CD4-positive, alpha-beta memory T cell (primary cell): Measurements from ENCODE around the gene PTGES3. TPM values are rescaled to one million over a fixed set of nuclear protein-coding genes. Genes with fewer than 3 reads are reported as not detected.

ENCODE experiments used
- CTCF ChIA-PET: fragments of 350-600 bp; sonication (Branson Sonifier 250); formaldehyde crosslinking; loops from one replicate; lab custom pipeline; 2021; ENCODE audit warnings: inconsistent platforms; ENCODE audit not compliant: partially characterized antibody; lab: Charles Lee
- POLR2A ChIA-PET: fragments of 350-600 bp; sonication (Branson Sonifier 250); formaldehyde crosslinking; loops from one replicate; lab custom pipeline; 2021; ENCODE audit not compliant: partially characterized antibody; lab: Charles Lee
- DNase-seq, 5 donors: peaks; one replicate each; pipeline versions ENCODE4 v3.0.0 to v3.0.0-alpha.2; 2020 to 2022; ENCODE audit warnings: mixed read lengths in 1 of 5
- H3K27ac ChIP-seq: one replicate; pipeline ENCODE4 v1.7.0; 2013; ENCODE audit warnings: low read depth, low read length
- H3K27me3 ChIP-seq: 2 replicates; pipeline ENCODE4 v1.7.0; 2013; ENCODE audit warnings: mild to moderate bottlenecking, low read length, moderate library complexity; ENCODE audit not compliant: insufficient read depth
- H3K36me3 ChIP-seq: 2 replicates; pipeline ENCODE4 v1.7.0; 2013; ENCODE audit warnings: mild to moderate bottlenecking, low read length, moderate library complexity; ENCODE audit not compliant: insufficient read depth
- H3K4me1 ChIP-seq: 2 replicates; pipeline ENCODE4 v1.7.0; 2013; ENCODE audit warnings: mild to moderate bottlenecking, low read length, moderate library complexity; ENCODE audit not compliant: insufficient read depth
- H3K4me3 ChIP-seq, 2 donors: one replicate each; pipeline ENCODE4 v1.7.0; 2013; ENCODE audit warnings: low read length in 2 of 2, mild to moderate bottlenecking in 1 of 2
- H3K9me3 ChIP-seq, 2 donors: one replicate each; pipeline ENCODE4 v1.7.0; 2013; ENCODE audit warnings: low read length in 2 of 2, control low read depth in 1 of 2; ENCODE audit not compliant: control insufficient read depth in 1 of 2
- H3K27ac Mint-ChIP-seq, 7 donors: one replicate each; pipeline ENCODE4 v1.8.0; 2020 to 2021; ENCODE audit warnings: mixed read lengths in 7 of 7, mild to moderate bottlenecking in 6 of 7, inconsistent platforms in 3 of 7, moderate library complexity in 3 of 7
- H3K27me3 Mint-ChIP-seq, 2 donors: one replicate each; pipeline ENCODE4 v1.8.0; 2020 to 2021; ENCODE audit warnings: mixed read lengths in 2 of 2
- H3K36me3 Mint-ChIP-seq, 2 donors: one replicate each; pipeline ENCODE4 v1.8.0; 2020 to 2021; ENCODE audit warnings: mixed read lengths in 2 of 2, inconsistent platforms in 1 of 2, mild to moderate bottlenecking in 1 of 2
- H3K4me1 Mint-ChIP-seq, 4 donors: one replicate each; pipeline ENCODE4 v1.8.0; 2020 to 2021; ENCODE audit warnings: mixed read lengths in 4 of 4, mild to moderate bottlenecking in 1 of 4
- H3K4me3 Mint-ChIP-seq, 8 donors: one replicate each; pipeline ENCODE4 v1.8.0; 2020 to 2021; ENCODE audit warnings: mixed read lengths in 8 of 8, mild to moderate bottlenecking in 7 of 8, moderate library complexity in 6 of 8, inconsistent platforms in 3 of 8
- H3K9me3 Mint-ChIP-seq, 8 donors: one replicate each; pipeline ENCODE4 v1.8.0; 2020 to 2021; ENCODE audit warnings: mixed read lengths in 8 of 8, mild to moderate bottlenecking in 5 of 8, inconsistent platforms in 3 of 8, moderate library complexity in 1 of 8
- intact Hi-C: fragments of 100-400 bp; cut with micrococcal nuclease; formaldehyde crosslinking; loops from one replicate; pipeline ENCODE4 v1.15.1; 2023
- polyA plus RNA-seq, 2 donors: library from polyadenylated mRNA; unstranded; fragments of 300-500 nt; fragmentation: Illumina TruSeq; gene quantifications; one replicate each; pipeline ENCODE4 v1.2.3, GENCODE V29; 2021
- total RNA-seq, 2 experiments: library from RNA; stranded (reverse); gene quantifications; one replicate each; pipeline ENCODE4 v1.2.3, GENCODE V29; 2021

PTGES3 gene
- total and polyA plus RNA-seq, 4 experiments from 2014 or later: 191 to 353 (median 228) TPM

DNA sequence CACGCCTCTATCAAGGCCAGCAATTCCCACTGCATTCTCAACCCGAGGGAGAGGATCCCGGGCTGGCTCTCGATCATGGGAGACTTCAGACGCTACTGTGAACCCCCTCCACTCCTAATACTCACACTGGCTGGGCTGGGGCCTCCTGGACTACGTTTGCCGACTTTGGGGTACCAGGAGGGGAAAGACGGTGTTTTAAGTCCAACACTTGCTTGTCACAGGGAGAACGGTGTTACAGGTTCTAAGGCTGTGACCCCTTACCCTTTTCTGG lies 36.6 kb upstream of the PTGES3 start:
- intact Hi-C loops: loop anchor here (2.0 kb wide), 1 partner anchor 88 kb away; no protein-coding TSS in a partner anchor
- POLR2A ChIA-PET: interaction anchor here (1.1 to 13.9 kb wide), 10 partner anchors 27 to 323 kb away, joined by 4 to 247 read pairs (median 14); partner anchors contain the start of genes ATP5F1B, BAZ2A, PRIM1 and PTGES3
- H3K36me3 Mint-ChIP-seq: peaks cover 15 to 61% of the 10 kb centered on the region in 2 donors
- no peak for DNase-seq
- CTCF ChIA-PET: interaction anchor here (1.3 kb wide), 2 partner anchors 96 to 210 kb away, joined by 4 to 6 read pairs; no protein-coding TSS in a partner anchor
- peak overlapping the region; percentile 92 to 99 (median 97) for H3K27ac Mint-ChIP-seq
- peaks cover 59% of the 10 kb centered on the region for H3K4me1 ChIP-seq
- no peaks in the 10 kb centered on the region for H3K27me3 ChIP-seq
- H3K36me3 ChIP-seq: peaks cover 34% of the 10 kb centered on the region
- H3K9me3 Mint-ChIP-seq: peaks cover 0 to 4% (median 0%) of the 10 kb centered on the region in 8 donors
- H3K27me3 Mint-ChIP-seq: no peaks in the 10 kb centered on the region
- H3K9me3 ChIP-seq: no peaks in the 10 kb centered on the region
- peaks cover 46 to 71% (median 56%) of the 10 kb centered on the region in 4 donors for H3K4me1 Mint-ChIP-seq
- peak overlapping the region; percentile 90 to 99 (median 98) for H3K4me3 Mint-ChIP-seq
- peak overlapping the region; percentile 90 for H3K27ac ChIP-seq
- H3K4me3 ChIP-seq: peak overlapping the region; percentile 90 to 100

DNA sequence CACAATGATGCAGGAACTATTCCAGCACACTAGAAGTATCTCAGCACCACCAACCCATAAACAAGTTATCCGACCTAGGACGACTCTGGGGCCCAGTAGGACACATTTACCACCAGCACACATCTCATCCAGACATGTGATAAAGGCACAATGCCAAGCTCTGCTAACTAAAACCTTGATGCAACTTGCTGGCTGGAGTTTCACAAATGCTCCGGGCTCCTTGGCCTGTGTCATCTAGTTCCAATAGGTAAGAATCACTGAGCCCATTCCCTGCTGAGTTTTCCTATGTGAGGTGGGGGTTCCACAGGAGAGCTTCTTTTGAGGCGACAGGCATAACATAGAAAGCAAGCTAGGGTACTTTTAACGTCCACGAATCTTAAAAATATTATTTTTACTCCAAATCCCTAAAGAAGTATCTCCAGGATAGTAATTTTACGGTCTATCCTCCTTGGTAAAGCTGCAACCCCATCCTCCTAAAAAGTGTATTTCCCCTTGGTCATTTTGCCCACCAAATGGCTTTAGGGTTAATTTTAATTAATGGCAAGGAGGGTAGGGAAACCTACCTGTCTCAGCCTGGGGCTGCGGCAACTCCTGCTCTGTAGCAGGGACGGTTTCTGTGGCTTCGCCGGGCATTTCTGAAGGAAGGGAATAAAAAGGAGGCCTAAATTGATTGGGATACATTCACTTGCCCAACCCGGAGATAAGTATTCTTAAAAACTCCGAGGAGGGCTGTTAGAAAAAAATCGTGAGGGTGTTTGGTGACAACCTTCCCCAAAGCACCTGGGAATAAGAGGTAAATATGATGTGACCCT lies 36.0 kb upstream of the PTGES3 start:
- no peaks in the 10 kb centered on the region for H3K27me3 Mint-ChIP-seq
- H3K9me3 ChIP-seq: no peaks in the 10 kb centered on the region
- peaks cover 51 to 77% (median 61%) of the 10 kb centered on the region in 4 donors for H3K4me1 Mint-ChIP-seq
- H3K27me3 ChIP-seq: no peaks in the 10 kb centered on the region
- DNase-seq: peak in 3 of 5 donors; percentile 10 to 52 (median 16)
- H3K36me3 ChIP-seq: peaks cover 39% of the 10 kb centered on the region
- H3K9me3 Mint-ChIP-seq: peaks cover 0 to 5% (median 0%) of the 10 kb centered on the region in 8 donors
- H3K4me3 Mint-ChIP-seq: peak overlapping the region; percentile 90 to 99 (median 98)
- peaks cover 64% of the 10 kb centered on the region for H3K4me1 ChIP-seq
- intact Hi-C loops: loop anchor here (2.0 kb wide), 1 partner anchor 87 kb away; no protein-coding TSS in a partner anchor
- peak overlapping the region; percentile 90 to 100 for H3K4me3 ChIP-seq
- CTCF ChIA-PET: no interaction called here
- H3K27ac Mint-ChIP-seq: peak overlapping the region; percentile 92 to 99 (median 97)
- peak overlapping the region; percentile 90 for H3K27ac ChIP-seq
- POLR2A ChIA-PET: interaction anchor here (1.7 to 13.9 kb wide), 5 partner anchors 15 to 88 kb away, joined by 7 to 247 read pairs (median 12); partner anchors contain the start of genes ATP5F1B, PRIM1 and PTGES3
- peaks cover 20 to 63% of the 10 kb centered on the region in 2 donors for H3K36me3 Mint-ChIP-seq

DNA sequence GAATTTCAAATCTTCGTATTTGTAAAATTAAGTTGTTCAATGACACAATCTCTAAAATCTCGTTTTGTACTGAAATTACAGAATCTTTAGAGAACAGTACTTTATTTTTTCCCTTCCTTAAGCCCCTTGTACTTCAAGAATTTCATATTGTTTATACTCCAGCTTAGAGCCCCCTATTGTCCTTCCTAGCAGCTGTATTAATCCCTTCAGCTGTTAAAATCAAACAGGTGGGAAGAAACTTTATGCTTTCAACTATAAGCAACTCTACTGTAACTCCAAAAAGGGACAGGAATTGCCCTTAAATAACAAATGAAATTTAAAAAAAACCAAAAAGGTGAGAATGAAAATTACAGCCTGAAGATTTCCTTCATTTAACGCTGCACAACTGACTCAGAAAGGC lies 35.3 kb upstream of the PTGES3 start:
- H3K9me3 Mint-ChIP-seq: peaks cover 0 to 5% (median 0%) of the 10 kb centered on the region in 8 donors
- no peaks in the 10 kb centered on the region for H3K27me3 Mint-ChIP-seq
- peak overlapping the region; percentile 90 to 99 (median 98) for H3K4me3 Mint-ChIP-seq
- H3K27ac Mint-ChIP-seq: peak overlapping the region; percentile 92 to 99 (median 97)
- Histone ChIP-seq H3K27ac (peak overlapping the region; percentile 90), H3K27me3 (no peaks in the 10 kb centered on the region), H3K9me3 (no peaks in the 10 kb centered on the region), H3K4me1 (peaks cover 71% of the 10 kb centered on the region), H3K4me3 (peak overlapping the region; percentile 90 to 100), H3K36me3 (peaks cover 45% of the 10 kb centered on the region)
- POLR2A ChIA-PET: interaction anchor here (0.8 to 13.9 kb wide), 7 partner anchors 11 to 389 kb away, joined by 3 to 247 read pairs (median 7); partner anchors contain the start of genes ATP5F1B, PRIM1 and PTGES3
- peaks cover 24 to 68% of the 10 kb centered on the region in 2 donors for H3K36me3 Mint-ChIP-seq
- peaks cover 55 to 83% (median 66%) of the 10 kb centered on the region in 4 donors for H3K4me1 Mint-ChIP-seq
- DNase-seq: no peak
- CTCF ChIA-PET: interaction anchor here (0.7 kb wide), 2 partner anchors 25 to 41 kb away, joined by 3 to 4 read pairs; no protein-coding TSS in a partner anchor
- intact Hi-C loops: no loop called here

GRCh38 chr12:56722832-56723231 lies 34.7 kb upstream of the PTGES3 start:
- CTCF ChIA-PET: interaction anchor here (0.6 to 0.7 kb wide), 3 partner anchors 25 to 41 kb away, joined by 3 to 4 read pairs (median 3); no protein-coding TSS in a partner anchor
- H3K36me3 ChIP-seq: peaks cover 45% of the 10 kb centered on the region
- no peaks in the 10 kb centered on the region for H3K9me3 ChIP-seq
- peaks cover 76% of the 10 kb centered on the region for H3K4me1 ChIP-seq
- Mint-ChIP-seq H3K27me3 (no peaks in the 10 kb centered on the region), H3K9me3 (peaks cover 0 to 5% (median 0%) of the 10 kb centered on the region in 8 donors), H3K4me1 (peaks cover 55 to 83% (median 66%) of the 10 kb centered on the region in 4 donors), H3K4me3 (peak overlapping the region; percentile 38 to 99 (median 97)), H3K36me3 (peaks cover 24 to 66% of the 10 kb centered on the region in 2 donors), H3K27ac (peak overlapping the region; percentile 13 to 99 (median 94))
- H3K27ac ChIP-seq: peak overlapping the region; percentile 90
- peak overlapping the region; percentile 90 to 100 for H3K4me3 ChIP-seq
- intact Hi-C loops: no loop called here
- POLR2A ChIA-PET: interaction anchor here (0.6 to 13.9 kb wide), 8 partner anchors 11 to 390 kb away, joined by 3 to 247 read pairs (median 7); partner anchors contain the start of genes ATP5F1B, PRIM1, PTGES3 and STAT2
- no peaks in the 10 kb centered on the region for H3K27me3 ChIP-seq
- no peak for DNase-seq

DNA sequence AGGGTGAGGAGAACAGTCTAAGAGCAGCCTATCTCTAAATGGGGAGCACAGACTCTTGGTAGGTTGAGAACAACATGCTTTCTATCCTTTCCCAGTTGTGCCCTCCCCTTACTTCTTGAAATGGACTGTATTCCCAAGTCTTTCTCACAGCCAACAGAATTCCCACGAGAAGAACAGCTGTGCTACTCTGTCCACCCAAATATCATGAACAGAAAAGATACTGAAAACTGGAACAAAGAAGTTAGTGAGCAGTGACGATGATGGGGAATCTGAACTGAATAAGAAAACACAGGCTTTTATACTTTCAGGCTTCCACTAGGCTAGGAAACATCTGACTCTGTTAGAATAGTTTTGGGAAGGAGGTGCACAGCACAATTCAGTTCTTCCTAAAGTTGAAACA lies 33.6 kb upstream of the PTGES3 start:
- peaks cover 55 to 84% (median 67%) of the 10 kb centered on the region in 4 donors for H3K4me1 Mint-ChIP-seq
- POLR2A ChIA-PET: interaction anchor here (0.7 to 13.9 kb wide), 4 partner anchors 35 to 604 kb away, joined by 3 to 247 read pairs (median 10); partner anchors contain the start of genes ATP5F1B and PTGES3
- peak overlapping the region in 6 of 8 donors; percentile 45 to 99 (median 84) for H3K4me3 Mint-ChIP-seq

GRCh38 chr12:56721216-56721615 lies 33.1 kb upstream of the PTGES3 start:
- Histone ChIP-seq H3K27me3 (no peaks in the 10 kb centered on the region), H3K4me1 (peaks cover 89% of the 10 kb centered on the region), H3K4me3 (no peak overlapping the region), H3K36me3 (peaks cover 51% of the 10 kb centered on the region), H3K9me3 (no peaks in the 10 kb centered on the region), H3K27ac (peak overlapping the region; percentile 90)
- POLR2A ChIA-PET: interaction anchor here (4.0 to 13.9 kb wide), 2 partner anchors 35 to 76 kb away, joined by 16 to 247 read pairs; partner anchors contain the start of genes ATP5F1B and PTGES3
- intact Hi-C loops: no loop called here
- Mint-ChIP-seq H3K4me1 (peaks cover 58 to 86% (median 71%) of the 10 kb centered on the region in 4 donors), H3K27ac (peak overlapping the region; percentile 75 to 99 (median 92)), H3K27me3 (no peaks in the 10 kb centered on the region), H3K4me3 (peak overlapping the region in 6 of 8 donors; percentile 23 to 99 (median 60)), H3K9me3 (peaks cover 0 to 5% (median 0%) of the 10 kb centered on the region in 8 donors), H3K36me3 (peaks cover 28 to 74% of the 10 kb centered on the region in 2 donors)
- CTCF ChIA-PET: no interaction called here
- no peak for DNase-seq

More for the DNA sequence above, 33.6 kb upstream of the PTGES3 start:
- Histone ChIP-seq H3K27ac (peak overlapping the region; percentile 90), H3K9me3 (no peaks in the 10 kb centered on the region), H3K4me3 (no peak overlapping the region), H3K27me3 (no peaks in the 10 kb centered on the region), H3K4me1 (peaks cover 84% of the 10 kb centered on the region), H3K36me3 (peaks cover 46% of the 10 kb centered on the region)
- H3K27me3 Mint-ChIP-seq: no peaks in the 10 kb centered on the region
- intact Hi-C loops: no loop called here
- peaks cover 0 to 5% (median 0%) of the 10 kb centered on the region in 8 donors for H3K9me3 Mint-ChIP-seq
- peak overlapping the region; percentile 61 to 99 (median 80) for H3K27ac Mint-ChIP-seq
- CTCF ChIA-PET: no interaction called here
- peaks cover 24 to 69% of the 10 kb centered on the region in 2 donors for H3K36me3 Mint-ChIP-seq
- no peak for DNase-seq
